SIG-M5 (cell line): ENCODE results near the gene MICAL3.
"Not testable (repeated sequence)": the region's sequence is repeated elsewhere in the genome, so short reads cannot be mapped to it uniquely, and the experiment has no call there.

Experiments used
- DNase-seq: peaks from one replicate; lab custom pipeline; 2025; lab: John Stamatoyannopoulos, UW

MICAL3 gene

DNA sequence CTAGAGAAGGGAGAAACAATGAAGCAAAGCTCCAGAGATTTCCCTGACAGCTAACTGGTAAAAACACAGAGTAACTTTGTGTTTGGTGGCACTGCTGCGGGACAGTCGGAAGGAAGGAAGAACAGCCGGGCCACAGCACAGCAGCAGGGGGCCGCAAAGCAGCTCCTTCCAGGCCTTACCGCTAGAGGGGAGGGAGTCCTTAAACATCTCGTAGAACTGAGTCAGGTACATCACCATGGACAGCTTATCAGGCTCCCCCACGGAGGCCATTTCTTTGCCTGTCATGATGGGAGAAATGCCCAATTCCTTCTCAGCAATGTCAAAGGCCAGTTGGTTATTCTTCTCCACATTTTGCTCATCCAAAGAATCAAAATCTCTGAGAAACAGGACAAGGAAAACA is 135.5 kb downstream of the MICAL3 start:
- no peak for DNase-seq

DNA sequence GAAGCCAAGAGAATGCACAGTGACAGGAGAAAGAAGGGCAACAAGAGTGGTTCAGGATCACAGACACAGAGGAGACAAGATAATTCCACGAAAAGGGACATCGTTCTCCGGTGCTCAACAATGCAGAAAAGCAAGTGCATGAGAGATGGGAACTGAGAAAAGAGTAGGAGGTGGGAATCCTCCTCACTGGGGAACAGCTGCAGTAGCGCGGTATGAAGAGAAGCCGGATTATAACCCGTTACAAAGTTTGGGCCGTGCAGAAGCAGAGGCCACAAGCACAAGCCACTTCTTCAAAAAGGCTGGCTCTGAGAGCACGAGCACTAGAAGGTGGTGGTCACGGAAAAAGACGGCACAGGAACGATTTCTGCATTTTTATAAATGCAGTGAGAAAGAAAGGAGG is 135.9 kb downstream of the MICAL3 start:
- no peak for DNase-seq

DNA sequence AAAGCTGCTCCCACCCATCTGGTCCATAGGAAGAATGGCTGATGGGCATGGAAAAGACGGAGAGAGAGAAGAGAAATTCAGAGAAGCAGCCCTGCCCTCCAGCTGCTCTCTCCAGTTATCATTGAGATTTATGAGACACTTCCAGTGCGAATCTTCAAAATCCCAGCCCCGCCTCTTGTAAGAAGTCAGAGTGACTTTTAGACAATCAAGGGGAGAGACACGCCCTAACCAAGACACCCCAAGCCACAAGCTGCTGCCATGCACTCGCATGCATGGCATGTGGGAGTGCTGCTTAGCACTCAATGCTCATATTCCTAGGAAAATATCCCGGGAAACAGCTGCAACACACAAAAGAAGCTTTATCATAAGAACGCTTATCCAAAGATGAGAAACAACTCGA is 139.5 kb downstream of the MICAL3 start:
- no peak for DNase-seq

DNA sequence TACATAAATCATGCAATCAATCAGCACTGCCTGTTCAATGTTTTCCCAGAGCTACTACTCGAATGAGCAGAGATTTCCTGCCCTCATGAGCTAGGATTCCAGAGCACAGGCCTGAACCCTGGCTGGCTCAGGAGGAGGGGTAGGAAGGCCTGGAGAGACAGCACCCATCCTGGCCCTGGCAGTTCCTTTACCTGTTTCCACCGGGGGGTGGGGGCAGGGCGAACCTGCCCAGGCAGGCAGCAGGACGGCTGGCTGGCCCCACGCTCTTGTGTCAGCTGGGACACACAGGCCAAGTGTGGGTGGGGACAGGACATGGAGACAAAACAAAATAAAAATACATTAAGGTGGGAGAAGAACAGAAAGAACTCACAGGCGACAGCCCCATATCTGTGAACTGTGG is 140.3 kb downstream of the MICAL3 start:
- DNase-seq = no peak

DNA sequence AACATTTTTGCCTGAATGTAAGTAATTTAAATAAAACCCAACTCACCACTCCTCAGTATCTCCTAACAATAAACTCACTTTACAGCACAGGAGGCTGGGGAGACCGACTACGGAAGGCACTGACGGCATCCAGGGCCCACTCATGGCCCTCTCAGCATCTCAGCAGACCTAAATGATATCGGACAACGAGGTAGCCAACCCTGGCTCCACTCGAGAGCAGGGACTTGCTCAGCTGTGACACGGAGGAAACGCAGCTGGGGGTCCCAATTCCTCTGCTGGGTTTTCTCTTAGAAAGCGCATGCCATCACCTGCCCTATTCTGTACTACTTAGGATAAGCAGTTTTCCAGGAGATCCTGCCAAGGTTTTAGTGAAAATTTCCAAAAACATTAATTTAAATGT is 141.0 kb downstream of the MICAL3 start:
- no peak for DNase-seq

DNA sequence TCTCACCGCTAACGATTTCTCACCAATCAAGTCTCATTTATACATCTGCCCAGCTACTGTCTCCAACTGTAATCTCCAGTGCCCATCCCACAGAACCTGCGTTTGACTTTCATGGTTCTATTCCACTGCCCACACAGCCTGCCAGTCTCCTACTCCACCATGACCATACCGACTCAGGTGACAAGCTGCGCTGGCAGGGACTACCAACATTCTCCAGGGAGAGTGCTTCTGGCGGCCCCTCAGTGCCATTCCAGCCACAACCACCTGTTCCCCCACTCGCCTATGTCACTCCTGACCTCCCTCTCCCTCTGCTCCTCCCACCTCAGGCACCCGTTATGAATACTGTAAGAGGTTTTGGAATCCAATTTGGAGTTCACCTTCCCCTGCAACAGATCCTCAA is 141.6 kb downstream of the MICAL3 start:
- no peak for DNase-seq

DNA sequence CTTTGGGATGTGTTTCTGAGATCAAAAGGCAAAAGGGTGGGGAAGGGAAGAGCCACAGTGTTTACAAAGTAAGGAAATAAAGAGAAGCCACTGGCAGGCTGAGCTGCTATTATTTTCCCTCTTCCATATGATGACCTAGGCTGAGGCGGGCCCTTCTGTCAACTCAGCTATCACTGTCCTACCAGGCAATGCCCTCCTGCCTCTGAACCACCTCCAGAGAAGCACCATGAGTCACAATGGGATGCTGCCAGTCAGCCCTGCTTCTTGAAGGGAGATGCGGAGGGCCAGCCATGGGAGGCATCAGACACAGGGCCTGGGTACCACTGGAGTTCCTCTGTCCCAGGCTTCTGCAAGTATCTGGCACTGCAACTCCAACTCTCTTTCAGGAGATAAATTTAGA is 142.2 kb downstream of the MICAL3 start:
- no peak for DNase-seq

DNA sequence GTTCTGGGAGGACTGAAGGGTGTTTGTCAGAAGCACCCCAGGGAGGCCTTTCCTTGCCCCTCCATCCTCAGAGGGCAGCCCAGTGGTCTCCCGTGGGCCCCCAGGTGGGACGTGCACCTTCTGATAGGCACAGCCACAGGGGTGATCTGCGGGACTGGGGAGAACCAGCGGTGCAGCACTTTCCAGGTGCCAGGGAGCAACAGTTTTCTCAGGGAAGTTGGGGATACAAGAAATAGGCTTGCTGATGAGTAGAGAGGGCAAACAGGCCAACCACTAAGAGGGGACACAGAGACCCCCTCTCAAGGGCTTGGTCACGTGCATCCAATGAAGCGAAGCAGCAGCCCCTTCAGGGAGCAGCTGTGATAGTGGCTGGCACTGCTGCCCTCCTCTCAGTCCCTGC is 143.0 kb downstream of the MICAL3 start:
- no peak for DNase-seq

DNA sequence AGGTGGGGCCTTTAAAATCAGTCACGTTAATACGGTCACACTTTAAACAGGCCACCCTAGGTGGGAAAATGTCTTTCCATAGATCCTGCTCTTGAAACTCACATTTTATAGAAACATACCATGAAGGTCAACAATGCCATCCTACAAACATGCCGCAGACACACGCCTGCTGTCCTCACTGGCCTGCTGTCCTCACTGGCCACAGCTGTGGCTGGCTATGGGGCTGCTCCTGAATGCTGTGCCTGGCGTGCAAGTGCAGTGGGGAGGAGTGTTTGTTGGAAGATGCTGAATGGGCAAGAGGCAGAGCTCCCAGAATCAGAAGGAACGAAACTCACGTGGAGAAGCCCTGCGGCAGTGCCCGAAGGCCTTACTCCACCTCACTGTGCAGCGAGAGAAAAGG is 143.9 kb downstream of the MICAL3 start:
- DNase-seq = no peak

DNA sequence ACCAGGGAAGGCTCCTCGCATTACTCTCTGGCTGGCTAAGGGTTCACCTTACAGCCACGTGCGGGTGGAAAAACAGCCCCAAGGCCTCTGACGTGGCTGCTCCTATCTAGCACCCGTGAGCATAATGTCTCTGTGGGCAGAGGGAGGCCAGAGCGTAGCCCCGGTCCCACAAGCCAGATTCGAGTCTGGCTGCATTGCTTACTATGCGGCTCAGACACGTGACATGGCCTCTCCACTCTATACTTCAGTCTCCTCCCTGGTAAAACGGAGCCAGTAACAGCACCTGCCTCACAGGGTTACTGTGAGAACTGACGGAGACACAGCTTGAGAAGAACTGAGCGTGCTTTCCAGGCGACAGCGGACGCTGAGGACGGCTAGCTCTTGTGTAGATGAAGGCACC is 144.3 kb downstream of the MICAL3 start:
- no peak for DNase-seq

DNA sequence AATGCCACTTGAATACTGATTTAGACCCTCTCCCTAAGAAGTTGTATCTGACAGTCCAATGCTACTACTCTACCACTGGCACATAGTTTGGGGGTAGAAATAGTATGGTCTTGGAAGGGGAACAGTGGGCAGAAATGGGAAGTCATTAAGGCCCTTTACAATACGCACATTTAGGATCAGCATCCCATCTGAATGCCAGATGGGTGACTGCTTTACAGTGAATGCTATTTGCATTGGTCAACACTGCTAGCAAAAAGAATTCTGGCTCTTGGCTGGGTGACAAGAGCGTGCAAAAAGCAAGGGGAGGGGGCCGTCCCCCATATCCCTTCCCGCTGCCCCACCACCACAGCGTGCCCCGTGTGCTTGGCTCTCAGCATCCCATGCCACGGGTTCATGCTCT is 145.4 kb downstream of the MICAL3 start:
- no peak for DNase-seq

DNA sequence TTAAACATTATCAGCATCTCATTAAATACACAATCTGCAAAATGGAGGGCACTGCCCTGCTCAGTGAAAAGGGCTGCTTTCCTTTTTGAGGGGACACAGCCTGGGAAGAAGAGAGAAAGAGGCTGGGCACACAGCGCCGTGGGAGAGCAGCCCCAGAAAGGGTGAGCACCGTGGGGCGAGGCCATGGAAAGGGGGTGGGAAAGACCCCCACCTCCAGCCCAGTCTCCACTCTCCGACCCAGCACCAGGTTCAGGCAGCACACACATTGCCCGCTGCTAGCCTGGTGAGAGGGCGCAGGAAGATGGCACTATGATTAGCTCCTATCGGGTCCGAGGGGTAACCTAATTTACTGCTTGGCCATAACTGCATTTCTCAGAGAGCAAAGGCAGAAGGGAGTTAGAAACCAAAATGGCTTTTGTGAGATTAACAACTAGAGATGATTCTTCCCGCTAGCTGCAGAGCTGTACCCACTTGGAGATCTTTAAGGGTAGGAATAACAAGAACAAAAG is 146.1 kb downstream of the MICAL3 start:
- no peak for DNase-seq

DNA sequence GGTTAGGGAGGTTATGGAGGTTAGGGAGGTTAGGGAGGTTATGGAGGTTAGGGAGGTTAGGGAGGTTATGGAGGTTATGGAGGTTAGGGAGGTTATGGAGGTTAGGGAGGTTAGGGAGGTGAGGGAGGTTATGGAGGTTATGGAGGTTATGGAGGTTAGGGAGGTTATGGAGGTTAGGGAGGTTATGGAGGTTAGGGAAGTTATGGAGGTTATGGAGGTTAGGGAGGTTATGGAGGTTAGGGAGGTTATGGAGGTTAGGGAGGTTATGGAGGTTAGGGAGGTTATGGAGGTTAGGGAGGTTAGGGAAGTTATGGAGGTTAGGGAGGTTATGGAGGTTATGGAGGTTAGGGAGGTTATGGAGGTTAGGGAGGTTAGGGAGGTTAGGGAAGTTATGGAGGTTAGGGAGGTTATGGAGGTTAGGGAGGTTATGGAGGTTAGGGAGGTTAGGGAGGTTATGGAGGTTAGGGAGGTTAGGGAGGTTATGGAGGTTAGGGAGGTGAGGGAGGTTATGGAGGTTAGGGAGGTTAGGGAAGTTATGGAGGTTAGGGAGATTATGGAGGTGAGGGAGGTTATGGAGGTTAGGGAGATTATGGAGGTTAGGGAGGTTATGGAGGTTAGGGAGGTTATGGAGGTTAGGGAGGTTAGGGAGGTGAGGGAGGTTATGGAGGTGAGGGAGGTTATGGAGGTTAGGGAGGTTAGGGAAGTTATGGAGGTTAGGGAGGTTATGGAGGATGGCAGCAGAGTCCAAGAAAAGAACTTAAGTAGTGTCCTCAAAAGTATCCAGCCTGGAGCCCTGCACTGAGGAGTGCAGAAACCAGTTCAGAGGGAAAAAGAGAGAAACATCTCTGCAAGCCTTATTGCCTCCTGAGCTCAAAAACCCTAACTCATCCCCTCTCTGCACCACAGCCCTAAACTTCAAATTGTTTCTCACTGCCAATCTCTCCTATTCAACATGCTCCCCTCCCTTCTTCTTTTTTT is 147.2 kb downstream of the MICAL3 start:
- not testable (repeated sequence) for DNase-seq

DNA sequence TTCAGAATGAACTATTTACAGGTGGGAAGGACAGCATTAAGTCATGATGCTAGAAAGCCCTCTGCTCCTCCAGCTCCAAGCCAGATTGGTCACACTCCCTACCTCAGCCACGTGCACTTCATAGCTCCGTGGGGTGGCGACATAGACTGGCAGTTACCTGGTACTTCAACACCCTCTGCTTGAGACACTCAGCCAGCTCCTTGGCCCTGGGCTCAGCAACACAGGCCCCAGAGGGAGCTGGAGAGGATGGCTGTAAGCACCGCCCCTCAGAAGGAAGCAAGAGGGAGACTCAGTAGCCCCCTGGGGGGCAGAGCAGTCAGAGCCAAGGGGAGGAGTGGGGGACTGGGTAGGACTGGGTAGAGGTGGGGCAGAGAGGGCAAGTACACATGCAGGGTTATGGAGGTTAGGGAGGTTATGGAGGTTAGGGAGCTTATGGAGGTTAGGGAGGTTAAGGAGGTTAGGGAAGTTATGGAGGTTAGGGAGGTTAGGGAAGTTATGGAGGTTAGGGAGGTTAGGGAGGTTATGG is 148.0 kb downstream of the MICAL3 start:
- no peak for DNase-seq

DNA sequence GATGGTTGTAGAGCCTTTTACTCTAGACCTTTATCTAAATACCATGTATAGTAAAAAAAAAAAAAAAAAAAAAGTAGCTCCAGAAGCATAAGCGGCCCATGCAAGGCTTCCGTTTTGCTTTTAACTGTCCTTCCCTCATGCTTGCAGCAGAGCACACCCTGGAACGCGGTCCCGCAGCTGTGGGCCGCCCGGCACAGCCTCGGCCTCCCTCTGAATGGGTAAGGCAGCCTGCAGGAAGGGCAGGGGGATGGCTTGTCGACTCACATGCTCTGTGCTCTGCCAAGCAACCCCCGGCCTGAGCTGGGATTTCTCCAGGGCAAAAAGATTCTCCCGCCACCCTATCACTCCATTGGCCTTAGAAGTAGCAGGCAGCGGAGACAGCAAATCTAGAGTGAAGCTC is 148.7 kb downstream of the MICAL3 start:
- DNase-seq = no peak

DNA sequence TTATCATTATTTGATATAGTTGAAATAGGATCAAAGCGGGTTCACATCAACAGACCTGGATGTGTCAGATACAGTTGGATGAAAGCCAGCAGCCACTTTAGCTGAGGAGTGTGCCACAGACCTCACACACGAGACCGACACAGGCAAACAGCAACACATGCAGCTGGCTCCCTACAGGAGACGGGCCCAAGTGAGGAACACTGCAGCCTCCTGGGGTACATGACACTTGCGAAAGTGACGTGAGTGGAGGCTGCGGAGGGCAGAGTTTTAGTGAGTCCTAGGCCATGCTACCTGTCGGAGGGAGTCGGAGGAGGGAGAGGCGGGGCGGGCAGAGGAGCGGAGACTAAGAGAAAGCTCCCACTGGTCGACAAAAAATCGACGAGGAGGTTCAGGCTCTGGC is 149.2 kb downstream of the MICAL3 start:
- no peak for DNase-seq

DNA sequence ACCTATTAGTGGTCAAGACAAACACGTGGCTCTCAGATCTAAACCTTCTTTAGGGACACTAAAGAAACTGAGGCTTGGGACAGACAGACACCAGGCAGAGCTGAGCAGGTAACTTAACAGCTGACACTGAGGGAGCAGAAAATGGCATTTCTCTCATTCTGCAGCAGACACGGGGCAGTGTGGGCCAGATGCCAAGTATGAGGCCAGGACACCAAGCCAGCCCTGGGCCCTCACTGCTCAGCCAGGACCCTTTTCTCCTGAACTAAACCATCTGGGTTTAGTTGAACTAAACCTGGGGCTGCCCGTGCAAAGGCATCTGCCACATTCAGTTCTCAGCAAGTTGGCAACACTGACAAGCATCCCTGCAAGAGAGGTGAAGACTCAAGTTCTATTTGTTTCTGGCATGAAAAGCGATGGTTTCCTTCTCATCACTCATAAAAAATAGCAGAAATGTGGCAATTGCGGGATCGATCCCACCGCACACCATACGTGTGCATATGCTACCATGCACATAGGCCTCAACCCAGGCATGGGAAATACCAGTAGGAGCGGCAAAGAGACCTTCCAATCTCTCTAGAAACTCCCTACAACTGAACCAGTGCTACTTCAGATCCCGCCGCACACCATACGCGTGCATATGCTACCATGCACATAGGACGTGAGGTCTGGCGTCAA is 150.0 kb downstream of the MICAL3 start:
- no peak for DNase-seq

DNA sequence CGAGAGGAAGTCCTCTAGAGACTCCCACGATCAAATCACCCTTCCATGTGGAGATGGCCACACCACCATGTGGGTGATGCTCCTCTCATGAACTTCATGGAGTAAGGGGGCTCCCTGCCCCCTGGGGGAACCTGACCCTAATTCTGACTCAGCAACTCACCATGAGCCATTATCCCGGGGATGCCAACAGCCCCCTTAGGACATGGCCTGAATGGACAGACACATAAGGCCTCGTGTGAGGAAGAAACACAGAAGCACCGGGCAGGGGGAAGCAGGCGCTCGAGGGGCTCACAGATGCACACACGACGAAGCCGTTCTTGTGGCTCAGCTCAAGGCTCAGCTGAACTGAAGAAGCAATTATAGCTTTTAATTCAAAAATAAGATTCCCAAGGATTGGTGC is 150.6 kb downstream of the MICAL3 start:
- no peak for DNase-seq

DNA sequence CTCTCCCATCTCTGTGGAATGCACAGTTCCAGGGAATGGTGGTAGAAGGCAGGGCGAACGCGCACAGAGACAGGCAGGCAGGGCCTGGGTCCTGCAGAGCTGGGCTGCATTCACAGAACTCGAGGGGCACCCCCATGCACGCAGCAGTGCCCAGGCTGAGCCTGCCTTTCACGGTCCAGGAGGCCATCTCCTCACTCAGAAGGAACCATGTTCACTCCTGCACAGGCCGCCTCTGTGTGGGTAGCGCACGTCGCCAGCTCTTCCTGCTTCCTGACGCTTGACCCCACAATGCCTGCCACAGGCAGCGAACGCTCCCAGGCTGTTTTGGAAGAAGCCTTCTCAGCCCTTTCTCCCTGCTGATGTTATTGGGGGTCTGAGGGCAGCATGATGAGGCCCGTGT is 151.2 kb downstream of the MICAL3 start:
- no peak for DNase-seq

DNA sequence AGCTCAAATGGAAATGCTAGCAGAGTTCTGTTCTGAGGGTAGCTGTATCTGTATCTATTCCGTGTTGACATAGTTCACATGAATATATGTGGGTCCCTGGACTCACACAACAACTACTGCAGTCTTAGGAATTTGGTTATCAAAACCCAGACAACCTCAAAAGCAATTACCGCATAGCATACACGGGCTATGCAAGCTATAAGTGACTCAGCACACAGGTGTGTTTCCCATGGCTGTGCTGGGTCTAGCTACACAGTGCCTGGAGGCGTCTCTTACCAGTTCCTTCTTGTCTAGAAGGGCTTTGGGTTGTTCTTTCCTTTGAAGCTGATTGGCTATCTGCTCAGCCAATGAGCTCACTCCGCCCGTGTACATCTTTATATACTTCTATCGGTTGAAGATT is 151.9 kb downstream of the MICAL3 start:
- DNase-seq = no peak

DNA sequence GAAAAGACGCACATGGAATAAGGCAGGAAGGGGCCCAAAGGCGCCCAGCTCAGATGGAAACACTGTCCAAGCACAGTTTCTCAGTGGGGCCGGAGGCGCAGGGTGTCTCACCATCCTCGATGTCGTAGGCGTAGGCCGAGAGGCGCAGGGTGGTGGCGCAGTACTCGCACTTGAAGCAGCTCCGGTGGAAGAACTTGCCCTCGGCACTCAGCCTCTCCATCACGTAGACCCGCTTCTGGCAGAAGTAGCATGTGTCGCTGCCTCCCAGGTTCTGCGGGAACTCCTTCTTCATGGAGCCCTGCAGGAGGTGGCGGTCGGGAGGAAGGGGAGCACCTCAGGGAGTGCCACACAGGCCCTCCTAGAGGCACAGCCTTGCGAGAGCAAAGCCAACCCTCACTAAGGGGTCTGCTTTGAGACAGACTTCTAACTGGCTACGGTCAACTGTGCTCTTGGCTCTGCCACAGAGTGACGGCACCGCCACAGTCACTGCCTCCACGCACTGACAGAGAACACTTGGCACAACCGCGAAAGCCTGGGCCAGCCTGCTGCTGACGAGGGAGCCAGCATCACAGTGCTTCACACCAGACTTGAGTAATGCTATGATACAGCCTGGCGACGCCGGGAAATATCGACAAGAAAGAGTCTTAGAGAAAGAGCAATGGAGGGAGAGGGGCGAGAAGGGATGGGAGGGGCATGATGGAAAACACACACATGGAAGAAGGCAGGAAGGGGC is 152.5 kb downstream of the MICAL3 start:
- no peak for DNase-seq

DNA sequence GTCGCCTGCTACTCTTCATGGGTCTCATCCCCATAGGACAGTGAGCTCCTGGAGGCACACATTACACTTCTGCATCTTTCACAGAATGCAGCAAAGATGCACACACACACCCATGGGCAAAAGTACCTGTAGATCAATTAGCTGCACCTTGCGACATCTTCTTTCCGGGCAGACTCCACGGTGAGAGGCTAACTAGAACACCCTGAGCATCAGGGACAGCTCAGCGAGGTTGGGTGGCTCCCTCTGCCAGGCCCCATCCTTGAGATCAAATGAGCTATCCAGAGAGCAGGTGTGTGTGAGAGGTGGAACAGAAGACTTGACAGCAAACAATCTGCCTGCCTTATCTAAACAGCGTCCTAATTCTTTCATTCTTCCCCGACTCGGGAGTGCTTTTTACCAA is 154.0 kb downstream of the MICAL3 start:
- no peak for DNase-seq
